Left lung (tissue), 10 donors: Measurements from ENCODE around the gene ACTL6B. TPM values are rescaled to one million over a fixed set of nuclear protein-coding genes. Genes with fewer than 3 reads are reported as not detected.

Experiments used
- ATAC-seq: fragments of 200-7000 bp; cut with Tn5 transposase; one replicate; pipeline ENCODE4 v1.9.1; 2020; ENCODE audit warnings: moderate library complexity
- DNase-seq, 4 donors: peaks; one replicate each; pipeline ENCODE4 v3.0.0-alpha.2; 2013 to 2020
- H3K27ac ChIP-seq, 2 donors: fragments of 200-600 bp; sonication (generic) in 1 of 2; one replicate each; pipeline versions ENCODE4 v1.5.0 to v1.8.0; 2020 to 2021
- H3K27me3 ChIP-seq, 2 donors: fragments of 200-600 bp; sonication (generic) in 1 of 2; one replicate each; pipeline versions ENCODE4 v1.5.0 to v1.8.0; 2020 to 2021
- H3K36me3 ChIP-seq, 2 donors: fragments of 200-600 bp; sonication (generic) in 1 of 2; one replicate each; pipeline versions ENCODE4 v1.5.0 to v1.8.0; 2020 to 2021
- H3K4me1 ChIP-seq, 2 donors: fragments of 200-600 bp; one replicate each; pipeline ENCODE4 v1.8.0; 2021
- H3K4me3 ChIP-seq, 2 donors: fragments of 200-600 bp; sonication (generic) in 1 of 2; one replicate each; pipeline versions ENCODE4 v1.5.0 to v1.8.0; 2020 to 2021; ENCODE audit warnings: mild to moderate bottlenecking in 1 of 2
- H3K9me3 ChIP-seq, 2 donors: fragments of 200-600 bp; sonication (generic) in 1 of 2; one replicate each; pipeline versions ENCODE4 v1.5.0 to v1.8.0; 2020 to 2021
- CTCF ChIP-seq, 2 donors: fragments of 200-600 bp; sonication (generic) in 1 of 2; IDR thresholded peaks; one replicate each; pipeline versions ENCODE4 v1.5.0 to v1.8.0; 2021; ENCODE audit warnings: antibody characterized with exemption in 2 of 2
- intact Hi-C, 2 donors: fragments of 100-400 bp; cut with DNase I; formaldehyde crosslinking; loops; one replicate each; pipeline versions ENCODE4 v1.11.2 to v1.14.2; 2022
- polyA plus RNA-seq, 6 donors: library from polyadenylated mRNA; unstranded; fragments of 120-200 nt; gene quantifications; one replicate each; pipeline ENCODE4 v1.2.1, GENCODE V29; 2013; ENCODE audit not compliant: insufficient read length in 6 of 6
- total RNA-seq, 2 donors: library from RNA; stranded (reverse); fragmentation: NEBNext Ultra II Directional; extraction: Animal tissue kit (Norgen Biotek cat#: 25700); gene quantifications; one replicate each; pipeline ENCODE4 v1.2.1, GENCODE V29; 2021
- donor health status: DM: no; HTN: yes; CAD: no.
- donor health status: DM: no; HTN: no; CAD: no.

The ACTL6B gene
- total and polyA plus RNA-seq, 8 donors, result 0.17 to 0.20 TPM; not detected in 6

- no peak for DNase-seq
- Histone ChIP-seq H3K4me3 (peak overlapping the region in 1 of 2 donors; percentile 61), H3K9me3 (no peaks in the 10 kb centered on the region), H3K27me3 (no peaks in the 10 kb centered on the region), H3K4me1 (peaks cover 10 to 22% of the 10 kb centered on the region in 2 donors), H3K36me3 (peaks cover 0 to 8% of the 10 kb centered on the region in 2 donors), H3K27ac (peak overlapping the region in 1 of 2 donors; percentile 99)
- no peak for TF ChIP-seq CTCF (IDR thresholded peaks at IDR 0.05)
- intact Hi-C loops, result no loop called here
- no peak for ATAC-seq
Measured at GRCh38 chr7:100613412-100614175, 42.7 kb downstream of the ACTL6B start.

- TF ChIP-seq CTCF (IDR thresholded peaks at IDR 0.05), result no peak
- Histone ChIP-seq H3K36me3 (peaks cover 0 to 8% of the 10 kb centered on the region in 2 donors), H3K4me3 (peak overlapping the region; percentile 53 to 61), H3K27me3 (no peaks in the 10 kb centered on the region), H3K9me3 (no peaks in the 10 kb centered on the region), H3K27ac (peak overlapping the region; percentile 90 to 99), H3K4me1 (peaks cover 10 to 22% of the 10 kb centered on the region in 2 donors)
- DNase-seq (peak in 1 of 4 donors; percentile 21), ATAC-seq (peak; percentile 4)
- intact Hi-C loops, result no loop called here
Measured at GRCh38 chr7:100612730-100613390, 43.4 kb downstream of the ACTL6B start.

GRCh38 chr7:100611983-100612729 is 44.1 kb downstream of the ACTL6B start, which contains the start of gene MOSPD3:
MOSPD3 (plus strand) TSS chr7:100612540; CDS start chr7:100612792, 252 bp downstream.
- intact Hi-C loops, result no loop called here
- no peak for TF ChIP-seq CTCF (IDR thresholded peaks at IDR 0.05)

GRCh38 chr7:100609958-100610357 is 46.3 kb downstream of the ACTL6B start:
- intact Hi-C loops, result no loop called here
- Histone ChIP-seq H3K4me3 (no peak overlapping the region), H3K27ac (no peak overlapping the region), H3K9me3 (no peaks in the 10 kb centered on the region), H3K27me3 (peaks cover 0 to 17% of the 10 kb centered on the region in 2 donors), H3K4me1 (peaks cover 10 to 31% of the 10 kb centered on the region in 2 donors), H3K36me3 (peaks cover 0 to 1% of the 10 kb centered on the region in 2 donors)
- ATAC-seq (no peak), DNase-seq (no peak)
- no peak for TF ChIP-seq CTCF (IDR thresholded peaks at IDR 0.05)

More at GRCh38 chr7:100611983-100612729, 44.1 kb downstream of the ACTL6B start, which contains the start of gene MOSPD3:
- peak within 1 kb of the TSS; percentile 53 to 61 for H3K4me3 ChIP-seq
- H3K27me3 ChIP-seq, result no peaks in the 10 kb centered on the region
- DNase-seq, result peak; percentile 99 to 100 (median 99)
- peaks cover 10 to 22% of the 10 kb centered on the region in 2 donors for H3K4me1 ChIP-seq
- H3K9me3 ChIP-seq, result no peaks in the 10 kb centered on the region
- peak within 1 kb of the TSS; percentile 90 to 99 for H3K27ac ChIP-seq
- peak; percentile 99 for ATAC-seq
- H3K36me3 ChIP-seq, result peaks cover 0 to 8% of the 10 kb centered on the region in 2 donors
